CD8-positive, alpha-beta memory T cell (primary cell): Measurements from ENCODE around the gene KRTAP10-7. TPM values are rescaled to one million over a fixed set of nuclear protein-coding genes. Genes with fewer than 3 reads are reported as not detected.

Experiments used
- CTCF ChIA-PET: fragments of 350-600 bp; sonication (Branson Sonifier 250); formaldehyde crosslinking; loops from one replicate; lab custom pipeline; 2021; ENCODE audit warnings: antibody characterized with exemption; lab: Charles Lee
- POLR2A ChIA-PET: fragments of 350-600 bp; sonication (Branson Sonifier 250); formaldehyde crosslinking; loops from one replicate; lab custom pipeline; 2021; ENCODE audit warnings: antibody characterized with exemption; lab: Charles Lee
- DNase-seq, 5 donors: peaks; one replicate each; pipeline versions ENCODE4 v3.0.0 to v3.0.0-alpha.2; 2020 to 2022; ENCODE audit warnings: mixed read lengths in 1 of 5
- H3K27ac ChIP-seq: one replicate; pipeline ENCODE4 v1.7.0; 2013; ENCODE audit warnings: low read depth, mild to moderate bottlenecking, low read length, moderate library complexity
- H3K27me3 ChIP-seq: 2 replicates; pipeline ENCODE4 v1.7.0; 2013; ENCODE audit warnings: low read length, mild to moderate bottlenecking; ENCODE audit not compliant: insufficient read depth, poor library complexity, severe bottlenecking
- H3K36me3 ChIP-seq: 2 replicates; pipeline ENCODE4 v1.7.0; 2013; ENCODE audit warnings: mild to moderate bottlenecking, low read length, moderate library complexity; ENCODE audit not compliant: insufficient read depth
- H3K4me1 ChIP-seq: 2 replicates; pipeline ENCODE4 v1.7.0; 2013; ENCODE audit warnings: mild to moderate bottlenecking, low read length, moderate library complexity; ENCODE audit not compliant: insufficient read depth
- H3K4me3 ChIP-seq: 2 replicates; pipeline ENCODE4 v1.7.0; 2013; ENCODE audit warnings: mild to moderate bottlenecking, low read length
- H3K9me3 ChIP-seq: 2 replicates; pipeline ENCODE4 v1.7.0; 2013; ENCODE audit warnings: mild to moderate bottlenecking, low read length
- H3K27ac Mint-ChIP-seq, 8 donors: one replicate each; pipeline ENCODE4 v1.8.0; 2020 to 2021; ENCODE audit warnings: mixed read lengths in 8 of 8, mild to moderate bottlenecking in 6 of 8, inconsistent platforms in 3 of 8, moderate library complexity in 3 of 8
- H3K27me3 Mint-ChIP-seq, 2 donors: one replicate each; pipeline ENCODE4 v1.8.0; 2020 to 2021; ENCODE audit warnings: mixed read lengths in 2 of 2, mild to moderate bottlenecking in 1 of 2, moderate library complexity in 1 of 2
- H3K36me3 Mint-ChIP-seq, 3 donors: one replicate each; pipeline ENCODE4 v1.8.0; 2020 to 2021; ENCODE audit warnings: mixed read lengths in 3 of 3, inconsistent platforms in 1 of 3, mild to moderate bottlenecking in 1 of 3
- H3K4me1 Mint-ChIP-seq, 3 donors: one replicate each; pipeline ENCODE4 v1.8.0; 2020 to 2021; ENCODE audit warnings: mixed read lengths in 3 of 3, inconsistent platforms in 1 of 3, mild to moderate bottlenecking in 1 of 3
- H3K4me3 Mint-ChIP-seq, 7 donors: one replicate each; pipeline ENCODE4 v1.8.0; 2020 to 2021; ENCODE audit warnings: mixed read lengths in 7 of 7, mild to moderate bottlenecking in 6 of 7, moderate library complexity in 4 of 7, inconsistent platforms in 2 of 7
- H3K9me3 Mint-ChIP-seq, 5 donors: one replicate each; pipeline ENCODE4 v1.8.0; 2020 to 2022; ENCODE audit warnings: mixed read lengths in 5 of 5, mild to moderate bottlenecking in 3 of 5, moderate library complexity in 2 of 5, inconsistent platforms in 1 of 5
- polyA plus RNA-seq: library from polyadenylated mRNA; unstranded; fragments of 300-500 nt; fragmentation: Illumina TruSeq; gene quantifications from one replicate; pipeline ENCODE4 v1.2.3, GENCODE V29; 2021
- total RNA-seq, 2 experiments: library from RNA; stranded (reverse); gene quantifications; one replicate each; pipeline ENCODE4 v1.2.3, GENCODE V29; 2021

The KRTAP10-7 gene
- total and polyA plus RNA-seq, 3 experiments from 2014 or later = not detected

DNA sequence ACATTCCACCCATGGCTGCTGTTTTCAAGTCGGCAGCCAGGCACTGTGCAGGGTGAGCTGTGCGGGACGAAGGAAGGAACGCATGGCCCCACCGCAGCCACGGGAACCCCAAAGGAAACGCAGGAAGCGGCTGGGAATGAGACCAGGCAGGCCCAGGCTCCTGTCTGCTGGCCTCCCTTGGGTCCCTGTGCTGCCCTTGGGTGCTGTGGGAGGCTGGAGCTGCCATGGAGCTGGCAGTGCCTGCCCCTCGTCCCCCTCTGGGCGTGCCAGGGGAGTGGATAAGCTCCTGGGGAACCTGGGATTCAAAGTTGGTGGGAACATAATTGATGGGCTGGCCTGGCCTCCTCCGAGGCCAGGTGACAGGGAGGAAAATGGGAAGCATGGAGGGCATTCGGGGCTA lies 32.1 kb upstream of the KRTAP10-7 start:
- DNase-seq = no peak

DNA sequence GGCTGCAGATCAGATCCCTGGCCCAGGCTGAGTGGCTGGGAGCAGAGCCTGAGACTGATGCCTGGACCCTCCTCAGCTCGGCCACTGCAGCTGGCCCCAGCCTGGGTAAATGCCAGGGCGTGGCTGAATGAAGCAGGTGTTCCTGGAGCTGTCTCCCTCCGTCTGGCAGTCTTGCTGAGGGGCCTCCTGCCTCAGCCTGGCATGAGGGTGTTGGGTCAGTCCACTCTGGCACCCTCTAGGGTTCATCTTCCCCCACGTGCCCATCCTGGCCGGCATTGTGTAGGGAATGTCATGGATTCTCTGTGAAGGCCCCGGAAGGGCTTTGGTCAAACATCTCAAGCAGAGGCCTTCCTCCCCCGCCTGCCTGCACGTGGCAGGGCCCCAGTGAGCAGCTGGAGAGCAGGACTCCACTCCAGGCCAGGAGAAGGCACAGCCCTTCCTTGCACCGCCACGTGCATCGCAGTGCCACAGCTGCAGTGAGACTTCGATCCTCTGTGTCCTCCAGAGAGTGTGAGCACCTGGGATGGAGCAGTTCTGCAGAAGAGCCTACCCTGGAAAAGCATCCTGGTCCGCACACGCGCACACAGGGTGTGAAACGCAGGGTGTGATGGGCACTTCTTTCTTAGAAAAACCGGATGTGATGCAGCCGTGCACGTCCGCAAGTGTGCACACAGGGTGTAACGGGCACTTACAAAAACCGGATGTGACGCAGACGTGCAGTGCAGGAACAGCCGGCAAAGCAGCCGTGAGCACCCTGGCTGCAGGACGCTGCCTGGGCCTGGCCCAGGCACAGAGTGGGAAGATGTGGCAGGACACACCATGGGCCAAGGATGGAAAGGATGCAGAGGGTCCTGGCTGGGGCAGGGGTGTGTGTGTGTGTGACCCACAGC lies 31.5 kb upstream of the KRTAP10-7 start:
- H3K36me3 ChIP-seq = no peaks in the 10 kb centered on the region
- H3K9me3 ChIP-seq = no peaks in the 10 kb centered on the region
- Mint-ChIP-seq H3K4me3 (peak overlapping the region in 1 of 7 donors; percentile 56), H3K27ac (peak overlapping the region in 1 of 8 donors; percentile 43), H3K36me3 (no peaks in the 10 kb centered on the region), H3K27me3 (peaks cover 7 to 10% of the 10 kb centered on the region in 2 donors), H3K4me1 (peaks cover 10 to 17% (median 14%) of the 10 kb centered on the region in 3 donors), H3K9me3 (peaks cover 0 to 2% (median 0%) of the 10 kb centered on the region in 5 donors)
- no peaks in the 10 kb centered on the region for H3K27me3 ChIP-seq
- no peak for DNase-seq
- peaks cover 5% of the 10 kb centered on the region for H3K4me1 ChIP-seq
- H3K27ac ChIP-seq = no peak overlapping the region
- ChIA-PET CTCF (no interaction called here), POLR2A (no interaction called here)
- H3K4me3 ChIP-seq = no peak overlapping the region

More for the DNA sequence above, 32.1 kb upstream of the KRTAP10-7 start:
- H3K9me3 Mint-ChIP-seq = peaks cover 0 to 2% (median 1%) of the 10 kb centered on the region in 5 donors
- H3K27ac ChIP-seq = no peak overlapping the region
- no peak overlapping the region for H3K4me3 Mint-ChIP-seq
- no peak overlapping the region for H3K27ac Mint-ChIP-seq
- POLR2A ChIA-PET = no interaction called here
- H3K4me1 Mint-ChIP-seq = peaks cover 10 to 17% (median 14%) of the 10 kb centered on the region in 3 donors
- H3K4me1 ChIP-seq = peaks cover 5% of the 10 kb centered on the region
- peaks cover 7 to 8% of the 10 kb centered on the region in 2 donors for H3K27me3 Mint-ChIP-seq
- H3K36me3 Mint-ChIP-seq = no peaks in the 10 kb centered on the region
- no peaks in the 10 kb centered on the region for H3K36me3 ChIP-seq
- no peak overlapping the region for H3K4me3 ChIP-seq
- no peaks in the 10 kb centered on the region for H3K9me3 ChIP-seq
- CTCF ChIA-PET = no interaction called here
- no peaks in the 10 kb centered on the region for H3K27me3 ChIP-seq

DNA sequence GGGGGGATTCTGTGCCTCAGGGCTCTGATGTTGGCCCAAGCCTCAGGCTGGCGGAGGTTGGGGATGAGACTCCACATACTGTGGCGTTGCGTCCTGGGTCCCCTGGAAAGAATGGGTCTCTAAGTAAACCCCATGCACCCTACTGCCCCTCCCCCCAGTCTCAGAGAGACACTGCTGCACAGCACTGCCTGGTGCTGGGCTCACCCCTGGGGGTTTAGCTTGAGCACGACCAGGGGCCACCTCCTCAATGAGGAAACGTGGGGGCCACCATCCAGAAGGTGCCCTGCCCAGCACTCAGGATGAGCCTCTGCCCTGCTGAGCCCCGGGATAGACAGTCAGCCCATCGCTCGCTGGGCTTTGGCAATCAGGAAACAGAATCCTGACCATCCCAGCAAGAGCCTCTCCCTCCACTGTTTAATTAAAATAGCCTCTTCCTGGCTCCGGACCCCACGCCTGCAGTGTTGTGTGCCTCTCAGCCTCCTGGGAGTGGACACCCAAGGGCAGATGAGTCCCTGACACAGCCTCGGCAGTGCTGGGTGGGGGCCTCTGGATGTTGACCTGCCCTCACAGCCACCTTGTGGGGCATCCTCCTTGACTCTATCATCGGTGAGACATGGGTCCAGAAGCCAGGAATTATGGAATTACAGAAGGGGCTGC lies 30.4 kb upstream of the KRTAP10-7 start:
- H3K4me3 ChIP-seq = no peak overlapping the region
- Mint-ChIP-seq H3K27ac (peak overlapping the region in 2 of 8 donors; percentile 23 to 79), H3K4me1 (peaks cover 5 to 16% (median 7%) of the 10 kb centered on the region in 3 donors), H3K9me3 (peaks cover 0 to 4% (median 0%) of the 10 kb centered on the region in 5 donors), H3K4me3 (no peak overlapping the region), H3K27me3 (peaks cover 7 to 16% of the 10 kb centered on the region in 2 donors), H3K36me3 (no peaks in the 10 kb centered on the region)
- no peaks in the 10 kb centered on the region for H3K36me3 ChIP-seq
- ChIA-PET CTCF (no interaction called here), POLR2A (no interaction called here)
- DNase-seq = no peak
- no peaks in the 10 kb centered on the region for H3K27me3 ChIP-seq
- peaks cover 4% of the 10 kb centered on the region for H3K4me1 ChIP-seq
- no peak overlapping the region for H3K27ac ChIP-seq
- no peaks in the 10 kb centered on the region for H3K9me3 ChIP-seq

DNA sequence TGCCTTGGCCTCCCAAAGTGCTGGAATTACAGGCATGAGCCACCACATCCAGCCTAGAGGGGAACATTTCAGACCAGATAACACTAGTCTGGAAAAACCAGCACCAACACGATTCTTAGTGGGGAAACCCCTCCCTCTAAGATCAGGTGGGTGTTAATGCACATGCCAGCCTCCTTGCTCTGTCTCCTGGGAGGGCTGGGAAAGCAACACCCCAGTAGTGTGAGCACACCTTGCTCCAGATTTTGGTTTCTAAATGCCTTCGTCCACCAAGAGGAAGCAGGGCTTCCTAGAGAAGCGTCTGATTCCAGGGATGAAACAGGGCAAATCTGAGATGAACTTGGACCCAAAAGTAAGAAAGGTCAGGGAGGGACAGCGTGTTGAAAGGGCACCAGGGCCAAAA lies 29.1 kb upstream of the KRTAP10-7 start:
- Histone ChIP-seq H3K4me1 (no peaks in the 10 kb centered on the region), H3K27ac (no peak overlapping the region), H3K36me3 (no peaks in the 10 kb centered on the region), H3K27me3 (no peaks in the 10 kb centered on the region), H3K4me3 (no peak overlapping the region), H3K9me3 (no peaks in the 10 kb centered on the region)
- Mint-ChIP-seq H3K9me3 (peaks cover 0 to 7% (median 0%) of the 10 kb centered on the region in 5 donors), H3K4me1 (peaks cover 0 to 13% (median 4%) of the 10 kb centered on the region in 3 donors), H3K27me3 (peaks cover 10 to 21% of the 10 kb centered on the region in 2 donors), H3K27ac (peak overlapping the region in 2 of 8 donors; percentile 23 to 44), H3K4me3 (no peak overlapping the region), H3K36me3 (no peaks in the 10 kb centered on the region)
- POLR2A ChIA-PET = no interaction called here
- no peak for DNase-seq
- CTCF ChIA-PET = no interaction called here

DNA sequence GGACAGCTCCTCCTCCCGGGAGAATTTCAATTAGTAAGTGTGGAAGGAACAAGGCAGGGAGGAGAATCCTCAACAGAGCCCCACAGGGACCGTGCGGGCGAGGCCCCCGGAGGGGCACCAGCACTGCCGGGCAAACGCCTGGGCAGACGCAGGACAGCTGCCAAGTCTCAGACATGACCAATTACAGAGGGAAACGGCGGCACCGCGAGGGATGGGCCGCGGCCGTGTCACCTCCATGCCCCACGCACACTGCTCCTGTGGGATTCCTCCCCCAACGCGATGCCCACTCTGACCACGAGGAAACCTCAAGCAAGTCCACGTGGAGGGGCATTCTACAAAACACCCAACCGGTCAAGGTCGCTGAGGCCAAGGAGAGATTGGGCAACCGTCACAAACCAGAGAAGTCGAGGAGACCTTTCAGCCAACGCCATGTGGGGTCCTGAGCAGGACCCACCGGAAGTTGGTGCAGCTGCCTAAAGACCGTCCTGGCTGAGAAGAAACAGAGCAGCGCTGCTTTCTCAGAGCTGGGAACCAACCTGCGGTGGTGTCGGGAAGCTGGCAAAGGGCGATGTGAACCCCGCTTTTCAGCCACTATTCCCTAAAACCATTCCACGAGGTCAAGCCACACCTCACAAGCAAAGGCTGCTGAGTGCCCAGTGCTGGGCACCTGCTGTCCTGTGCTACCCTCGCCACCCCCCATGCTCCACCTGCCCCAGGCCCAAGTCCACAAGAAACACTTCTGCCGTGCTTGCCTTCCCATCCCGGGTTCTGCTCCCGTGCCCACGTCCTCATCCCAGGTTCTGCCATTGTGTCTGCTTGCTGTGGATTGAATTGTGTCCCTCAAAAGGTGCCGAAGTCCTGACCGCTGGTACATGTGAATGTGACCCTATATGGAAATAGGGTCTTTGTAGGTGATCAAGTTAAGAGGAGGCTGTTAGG lies 28.3 kb upstream of the KRTAP10-7 start:
- Histone ChIP-seq H3K9me3 (no peaks in the 10 kb centered on the region), H3K27ac (no peak overlapping the region), H3K4me3 (no peak overlapping the region), H3K27me3 (no peaks in the 10 kb centered on the region), H3K36me3 (no peaks in the 10 kb centered on the region), H3K4me1 (no peaks in the 10 kb centered on the region)
- peak overlapping the region in 2 of 8 donors; percentile 2 to 55 for H3K27ac Mint-ChIP-seq
- no peak overlapping the region for H3K4me3 Mint-ChIP-seq
- H3K27me3 Mint-ChIP-seq = peaks cover 10 to 21% of the 10 kb centered on the region in 2 donors
- peaks cover 0 to 15% (median 5%) of the 10 kb centered on the region in 5 donors for H3K9me3 Mint-ChIP-seq
- ChIA-PET POLR2A (no interaction called here), CTCF (no interaction called here)
- peaks cover 0 to 13% (median 4%) of the 10 kb centered on the region in 3 donors for H3K4me1 Mint-ChIP-seq
- peaks cover 0 to 7% (median 0%) of the 10 kb centered on the region in 3 donors for H3K36me3 Mint-ChIP-seq
- no peak for DNase-seq

DNA sequence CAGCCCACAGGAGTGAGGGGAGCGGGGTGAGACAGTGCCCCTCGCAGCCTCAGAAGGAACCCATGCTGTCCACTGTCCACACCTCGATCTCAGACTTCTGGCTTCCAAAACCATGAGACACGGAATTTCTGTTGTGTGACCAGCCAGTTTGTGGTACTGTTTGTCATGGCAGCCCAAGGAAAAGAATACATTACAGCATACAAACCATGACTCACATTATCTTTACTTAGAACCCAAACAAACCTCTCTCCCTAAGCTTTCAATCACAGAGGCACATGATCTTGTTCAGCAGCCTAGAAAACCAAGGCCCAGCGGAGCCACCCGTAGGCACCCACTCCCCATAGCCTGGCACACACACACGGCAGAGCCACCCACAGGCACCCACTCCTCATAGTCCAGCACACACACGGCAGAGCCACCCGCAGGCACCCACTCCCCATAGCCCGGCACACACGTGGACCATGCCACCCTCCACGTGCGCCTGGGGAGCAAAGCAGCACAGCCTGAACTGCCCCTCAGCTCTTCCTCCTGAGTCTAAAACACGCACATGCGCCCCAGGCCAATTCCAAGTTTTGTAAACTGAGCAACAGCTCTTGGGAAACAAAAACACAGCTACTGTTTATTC lies 27.3 kb upstream of the KRTAP10-7 start:
- H3K27ac Mint-ChIP-seq = peak overlapping the region in 2 of 8 donors; percentile 11 to 94
- ChIA-PET CTCF (no interaction called here), POLR2A (no interaction called here)
- no peak for DNase-seq
- no peaks in the 10 kb centered on the region for H3K27me3 ChIP-seq
- peak overlapping the region in 1 of 7 donors; percentile 67 for H3K4me3 Mint-ChIP-seq
- H3K4me1 ChIP-seq = no peaks in the 10 kb centered on the region
- no peak overlapping the region for H3K27ac ChIP-seq
- H3K9me3 Mint-ChIP-seq = peaks cover 3 to 22% (median 12%) of the 10 kb centered on the region in 5 donors
- peaks cover 0 to 13% (median 4%) of the 10 kb centered on the region in 3 donors for H3K4me1 Mint-ChIP-seq
- H3K9me3 ChIP-seq = no peaks in the 10 kb centered on the region
- peaks cover 0 to 15% (median 0%) of the 10 kb centered on the region in 3 donors for H3K36me3 Mint-ChIP-seq
- peaks cover 10 to 21% of the 10 kb centered on the region in 2 donors for H3K27me3 Mint-ChIP-seq
- H3K36me3 ChIP-seq = no peaks in the 10 kb centered on the region
- H3K4me3 ChIP-seq = no peak overlapping the region
